ENCODE data around the gene VPS13D.

VPS13D gene

GRCh38 chr1:12477936-12478611 lies 248.2 kb downstream of the VPS13D start:
- Histone ChIP-seq H3K27ac (no peak overlapping the region), H3K27me3 (no peaks in the 10 kb centered on the region), H3K4me1 (ENCODE audit: control insufficient read depth in 1 of 2, insufficient read depth in 1 of 2, low read depth in 1 of 2, low read length in 1 of 2) (peaks cover 10 to 11% of the 10 kb centered on the region in 2 experiments), H3K4me3 (ENCODE audit: low read depth in 1 of 2, low read length in 1 of 2) (no peak overlapping the region), H3K36me3 (peaks cover 26% of the 10 kb centered on the region), H3K9me3 (no peaks in the 10 kb centered on the region)
- no peak for TF ChIP-seq CTCF (IDR thresholded peaks at IDR 0.05)

GRCh38 chr1:12478612-12478985 lies 248.8 kb downstream of the VPS13D start:
- H3K36me3 ChIP-seq, result peaks cover 26% of the 10 kb centered on the region
- no peak for TF ChIP-seq CTCF (IDR thresholded peaks at IDR 0.05)
- no peaks in the 10 kb centered on the region for H3K9me3 ChIP-seq
- no peak overlapping the region for H3K4me3 ChIP-seq (ENCODE audit: low read depth in 1 of 2, low read length in 1 of 2)
- H3K27ac ChIP-seq, result no peak overlapping the region
- H3K27me3 ChIP-seq, result no peaks in the 10 kb centered on the region
- peaks cover 6 to 7% of the 10 kb centered on the region in 2 experiments for H3K4me1 ChIP-seq (ENCODE audit: control insufficient read depth in 1 of 2, insufficient read depth in 1 of 2, low read depth in 1 of 2, low read length in 1 of 2)

- Histone ChIP-seq H3K4me3 (ENCODE audit: low read depth in 1 of 2, low read length in 1 of 2) (no peak overlapping the region), H3K27ac (no peak overlapping the region), H3K27me3 (no peaks in the 10 kb centered on the region), H3K36me3 (peaks cover 26% of the 10 kb centered on the region), H3K4me1 (ENCODE audit: control insufficient read depth in 1 of 2, insufficient read depth in 1 of 2, low read depth in 1 of 2, low read length in 1 of 2) (peaks cover 6 to 7% of the 10 kb centered on the region in 2 experiments), H3K9me3 (no peaks in the 10 kb centered on the region)
- no peak for TF ChIP-seq CTCF (IDR thresholded peaks at IDR 0.05)
Observed at GRCh38 chr1:12479311-12479710, 249.5 kb downstream of the VPS13D start.

GRCh38 chr1:12480041-12480440 lies 250.2 kb downstream of the VPS13D start:
- H3K27ac ChIP-seq, result no peak overlapping the region
- no peaks in the 10 kb centered on the region for H3K27me3 ChIP-seq
- H3K4me1 ChIP-seq (ENCODE audit: control insufficient read depth in 1 of 2, insufficient read depth in 1 of 2, low read depth in 1 of 2, low read length in 1 of 2), result peaks cover 5% of the 10 kb centered on the region in 2 experiments
- H3K9me3 ChIP-seq, result no peaks in the 10 kb centered on the region
- TF ChIP-seq CTCF (IDR thresholded peaks at IDR 0.05), result no peak
- peaks cover 26% of the 10 kb centered on the region for H3K36me3 ChIP-seq
- H3K4me3 ChIP-seq (ENCODE audit: low read depth in 1 of 2, low read length in 1 of 2), result no peak overlapping the region

GRCh38 chr1:12480748-12481362 lies 251.0 kb downstream of the VPS13D start:
- H3K27ac ChIP-seq, result no peak overlapping the region

More at GRCh38 chr1:12480748-12481362, 251.0 kb downstream of the VPS13D start:
- H3K36me3 ChIP-seq, result peaks cover 34% of the 10 kb centered on the region
- H3K4me1 ChIP-seq (ENCODE audit: control insufficient read depth in 1 of 2, insufficient read depth in 1 of 2, low read depth in 1 of 2, low read length in 1 of 2), result no peaks in the 10 kb centered on the region
- no peak for TF ChIP-seq CTCF (IDR thresholded peaks at IDR 0.05)
- H3K27me3 ChIP-seq, result no peaks in the 10 kb centered on the region
- no peaks in the 10 kb centered on the region for H3K9me3 ChIP-seq
- no peak overlapping the region for H3K4me3 ChIP-seq (ENCODE audit: low read depth in 1 of 2, low read length in 1 of 2)
